Esophagus squamous epithelium (tissue), 5 donors: ENCODE measurements around the gene DAPK2. TPM values are rescaled to one million over a fixed set of nuclear protein-coding genes. Genes with fewer than 3 reads are reported as not detected.

Experiments
- DNase-seq: peaks from one replicate; lab custom pipeline; 2025; lab: John Stamatoyannopoulos, UW
- H3K27ac ChIP-seq, 4 donors: fragments of 200-600 bp; sonication (generic); one replicate each; pipeline ENCODE4 v1.5.1; 2016 to 2019; ENCODE audit warnings: mild to moderate bottlenecking in 1 of 4
- H3K27me3 ChIP-seq, 4 donors: fragments of 200-600 bp; sonication (generic); 1 replicate in 3 of 4; 2 replicates in 1 of 4; pipeline versions ENCODE4 v1.5.1 to v1.6.0; 2017 to 2021; ENCODE audit warnings: antibody characterized with exemption in 1 of 4
- H3K36me3 ChIP-seq, 3 donors: fragments of 200-600 bp; sonication (generic); one replicate each; pipeline ENCODE4 v1.5.1; 2016 to 2019
- H3K4me1 ChIP-seq, 3 donors: fragments of 200-600 bp; sonication (generic); one replicate each; pipeline ENCODE4 v1.5.1; 2017 to 2019
- H3K4me3 ChIP-seq, 4 donors: fragments of 200-600 bp; sonication (generic); 1 replicate in 3 of 4; 2 replicates in 1 of 4; pipeline ENCODE4 v1.5.1; 2016 to 2019; ENCODE audit warnings: mild to moderate bottlenecking in 2 of 4, moderate library complexity in 1 of 4
- H3K9me3 ChIP-seq, 3 donors: fragments of 200-600 bp; sonication (generic); one replicate each; pipeline ENCODE4 v1.5.1; 2016 to 2019
- POLR2A ChIP-seq, 4 donors: fragments of 450-650 bp; IDR thresholded peaks; one replicate each; pipeline ENCODE4 v1.6.1; 2017; ENCODE audit warnings: antibody characterized with exemption in 4 of 4, mild to moderate bottlenecking in 4 of 4, moderate library complexity in 3 of 4
- WGBS, 2 donors: methylation state at CpG; one replicate each; pipeline ENCODE4 v1.1.5; 2018; 5-methylcytosine and 5-hydroxymethylcytosine counted together
- intact Hi-C: fragments of 100-400 bp; cut with DNase I; formaldehyde crosslinking; loops from one replicate; pipeline ENCODE4 v1.15.0; 2022
- small RNA-seq, 4 donors: library from RNA; depleted of rRNA; stranded (forward); fragments of <200 nt; gene quantifications; one replicate each; pipeline ENCODE3, GENCODE V24; 2016
- total RNA-seq, 4 donors: library from RNA; depleted of rRNA; stranded (reverse); fragments of >200 nt; gene quantifications; one replicate each; pipeline ENCODE4 v1.1.0, GENCODE V29; 2016
- TF ChIP-seq, protein P1 (sequence below), 6 experiments: fragments of 450-650 bp in 4 of 6; fragments of 200-600 bp in 2 of 6; sonication (generic) in 2 of 6; IDR thresholded peaks; one replicate each; pipeline ENCODE4 v1.5.1; 2016 to 2019; ENCODE audit warnings: antibody characterized with exemption in 6 of 6, mild to moderate bottlenecking in 4 of 6, moderate library complexity in 4 of 6
- donor health status: DM: yes; HTN: yes; CAD: no.

DAPK2 gene
- total RNA-seq, 4 donors from 2014 or later, result 1.9 to 12.9 (median 9.8) TPM

DNA sequence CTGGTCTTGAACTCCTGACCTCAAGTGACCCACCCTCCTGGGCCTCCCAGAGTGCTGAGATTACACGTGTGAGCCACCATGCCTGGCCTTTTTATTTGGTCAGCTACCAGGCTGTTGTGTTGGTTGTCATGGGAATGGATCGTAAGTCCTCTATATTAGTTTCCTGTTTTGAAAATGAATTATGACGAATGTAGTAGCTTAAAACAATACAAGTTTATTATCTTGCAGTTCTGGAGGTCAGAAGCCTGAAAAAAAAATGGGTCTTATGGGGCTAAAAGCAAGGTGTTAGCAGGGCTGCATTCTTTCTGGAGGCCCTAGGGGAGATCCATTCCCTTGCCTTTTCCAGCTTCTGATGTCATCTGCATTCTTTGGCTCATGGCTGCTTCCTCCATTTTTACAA lies 187.4 kb downstream of the DAPK2 start:
- intact Hi-C loops, result no loop called here
- Histone ChIP-seq H3K36me3 (no peaks in the 10 kb centered on the region), H3K27ac (no peak overlapping the region), H3K4me3 (no peak overlapping the region), H3K9me3 (no peaks in the 10 kb centered on the region), H3K4me1 (no peaks in the 10 kb centered on the region), H3K27me3 (no peaks in the 10 kb centered on the region)
- no peak for TF ChIP-seq POLR2A (IDR thresholded peaks at IDR 0.05)
- TF ChIP-seq, protein P1, sequence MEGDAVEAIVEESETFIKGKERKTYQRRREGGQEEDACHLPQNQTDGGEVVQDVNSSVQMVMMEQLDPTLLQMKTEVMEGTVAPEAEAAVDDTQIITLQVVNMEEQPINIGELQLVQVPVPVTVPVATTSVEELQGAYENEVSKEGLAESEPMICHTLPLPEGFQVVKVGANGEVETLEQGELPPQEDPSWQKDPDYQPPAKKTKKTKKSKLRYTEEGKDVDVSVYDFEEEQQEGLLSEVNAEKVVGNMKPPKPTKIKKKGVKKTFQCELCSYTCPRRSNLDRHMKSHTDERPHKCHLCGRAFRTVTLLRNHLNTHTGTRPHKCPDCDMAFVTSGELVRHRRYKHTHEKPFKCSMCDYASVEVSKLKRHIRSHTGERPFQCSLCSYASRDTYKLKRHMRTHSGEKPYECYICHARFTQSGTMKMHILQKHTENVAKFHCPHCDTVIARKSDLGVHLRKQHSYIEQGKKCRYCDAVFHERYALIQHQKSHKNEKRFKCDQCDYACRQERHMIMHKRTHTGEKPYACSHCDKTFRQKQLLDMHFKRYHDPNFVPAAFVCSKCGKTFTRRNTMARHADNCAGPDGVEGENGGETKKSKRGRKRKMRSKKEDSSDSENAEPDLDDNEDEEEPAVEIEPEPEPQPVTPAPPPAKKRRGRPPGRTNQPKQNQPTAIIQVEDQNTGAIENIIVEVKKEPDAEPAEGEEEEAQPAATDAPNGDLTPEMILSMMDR (IDR thresholded peaks at IDR 0.05), result no peak
- 33 to 48% methylated on average over 3 of the region's 3 CpGs for whole genome bisulfite sequencing, 2 donors
- no peak for DNase-seq

DNA sequence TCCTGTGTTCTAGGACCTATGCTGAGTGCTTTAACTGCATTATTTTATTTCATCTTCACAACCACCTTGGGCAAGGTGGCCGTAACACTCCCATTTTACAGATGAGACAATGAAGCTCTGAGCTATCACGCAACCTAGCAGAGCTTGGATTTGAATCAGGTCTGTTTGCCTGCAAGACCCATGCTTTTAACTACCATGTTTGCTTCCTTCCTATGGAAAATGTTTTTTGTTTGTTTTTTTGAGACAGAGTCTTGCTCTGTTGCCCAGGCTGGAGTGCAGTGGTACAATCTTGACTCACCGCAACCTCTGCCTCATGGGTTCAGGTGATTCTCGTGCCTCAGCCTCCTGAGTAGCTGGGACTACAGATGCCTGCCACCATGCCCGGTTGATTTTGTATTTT lies 187.8 kb downstream of the DAPK2 start:
- DNase-seq, result no peak
- TF ChIP-seq, protein P1 (IDR thresholded peaks at IDR 0.05), result no peak
- WGBS, 2 donors, result 88 to 91% methylated on average over 5 of the region's 5 CpGs
- Histone ChIP-seq H3K27ac (no peak overlapping the region), H3K4me1 (no peaks in the 10 kb centered on the region), H3K9me3 (no peaks in the 10 kb centered on the region), H3K4me3 (no peak overlapping the region), H3K36me3 (no peaks in the 10 kb centered on the region), H3K27me3 (no peaks in the 10 kb centered on the region)
- intact Hi-C loops, result no loop called here

DNA sequence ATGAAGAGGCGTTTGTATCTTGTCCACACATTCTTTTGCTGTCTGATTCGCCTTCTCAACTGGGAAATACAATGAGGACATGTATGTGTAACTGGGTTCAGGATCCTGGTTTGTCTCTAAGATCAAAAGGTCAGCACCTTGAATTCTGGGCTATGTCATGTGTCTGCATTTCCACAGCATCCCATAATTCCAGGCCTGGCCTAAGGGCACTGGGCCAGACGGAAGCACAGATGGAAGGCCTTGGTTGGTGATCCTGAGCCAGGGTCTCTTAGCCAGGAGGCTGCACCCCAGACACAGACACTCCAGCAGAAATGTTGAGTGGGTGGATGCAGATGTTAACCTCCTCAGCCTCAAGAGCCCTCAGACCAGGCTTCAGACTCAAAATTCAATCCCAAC lies 188.8 kb downstream of the DAPK2 start:
- no peak for DNase-seq
- H3K4me3 ChIP-seq, result no peak overlapping the region
- no peak for TF ChIP-seq POLR2A (IDR thresholded peaks at IDR 0.05)
- TF ChIP-seq, protein P1 (IDR thresholded peaks at IDR 0.05), result no peak
- H3K36me3 ChIP-seq, result no peaks in the 10 kb centered on the region
- no peaks in the 10 kb centered on the region for H3K4me1 ChIP-seq
- WGBS, 2 donors, result 64 to 78% methylated on average over 2 to 3 of the region's 3 CpGs
- H3K9me3 ChIP-seq, result no peaks in the 10 kb centered on the region
- H3K27me3 ChIP-seq, result no peaks in the 10 kb centered on the region
- no peak overlapping the region for H3K27ac ChIP-seq
- intact Hi-C loops, result no loop called here

Small RNA genes lying within 50 kb of the gene (small RNA-seq; reads per million reads assigned to genes)
- 0 reads per million in 4 donors for gene AC015914.2
- 0 reads per million in 4 donors for gene MIR422A

Other genes with a start within 250 kb of the DAPK2 start
- 10 to 100 TPM; 41.7 to 69.2 (median 59.0) TPM for gene HERC1, start 212.5 kb downstream of the DAPK2 start, total RNA-seq
- 10 to 100 TPM; 36.6 to 76.6 (median 50.7) TPM for gene CIAO2A, start 47.4 kb upstream of the DAPK2 start, total RNA-seq
- gene SNX1, start 49.5 kb upstream of the DAPK2 start, total RNA-seq, result 10 to 100 TPM; 39.9 to 71.1 (median 52.0) TPM
- gene SNX22, start 105.2 kb upstream of the DAPK2 start, total RNA-seq, result under 1 TPM in 1 of 4 donors, not detected in 3; 0.19 TPM
- 100 to 1,000 TPM; 246 to 363 (median 313) TPM for gene PPIB, start 116.5 kb upstream of the DAPK2 start, total RNA-seq